Measurements from ENCODE around the gene TMEFF2. TPM values are rescaled to one million over a fixed set of nuclear protein-coding genes. Genes with fewer than 3 reads are reported as not detected.
"Not testable (repeated sequence)": the region's sequence is repeated elsewhere in the genome, so short reads cannot be mapped to it uniquely, and the experiment has no call there.

The TMEFF2 gene
- total RNA-seq, 4 donors from 2014 or later: 1.5 TPM; not detected in 3

GRCh38 chr2:192117705-192118104, 77.0 kb downstream of the TMEFF2 start:
- H3K9me3 ChIP-seq: no peaks in the 10 kb centered on the region

GRCh38 chr2:192111536-192111935, 83.2 kb downstream of the TMEFF2 start:
- H3K36me3 ChIP-seq; H3K27ac ChIP-seq; intact Hi-C loops (cut with DNase I; ENCODE audit: low total_unique reads); H3K27me3 ChIP-seq; H3K4me3 ChIP-seq; H3K9me3 ChIP-seq; DNase-seq; H3K4me1 ChIP-seq: not testable (repeated sequence)

More at GRCh38 chr2:192117705-192118104, 77.0 kb downstream of the TMEFF2 start:
- intact Hi-C loops (cut with DNase I; ENCODE audit: low total_unique reads): no loop called here
- no peak overlapping the region for H3K27ac ChIP-seq
- no peaks in the 10 kb centered on the region for H3K36me3 ChIP-seq
- no peaks in the 10 kb centered on the region for H3K27me3 ChIP-seq
- DNase-seq: no peak
- TF ChIP-seq CTCF (IDR thresholded peaks at IDR 0.05): no peak
- H3K4me1 ChIP-seq: no peaks in the 10 kb centered on the region
- H3K4me3 ChIP-seq: no peak overlapping the region

- Histone ChIP-seq H3K27ac (no peak overlapping the region), H3K36me3 (no peaks in the 10 kb centered on the region), H3K9me3 (no peaks in the 10 kb centered on the region), H3K4me1 (no peaks in the 10 kb centered on the region), H3K27me3 (no peaks in the 10 kb centered on the region), H3K4me3 (no peak overlapping the region)
- TF ChIP-seq CTCF (IDR thresholded peaks at IDR 0.05) (no peak), POLR2A (IDR thresholded peaks at IDR 0.05) (no peak)
- DNase-seq: no peak
- intact Hi-C loops (cut with DNase I; ENCODE audit: low total_unique reads): no loop called here
These were observed 95.0 kb downstream of the TMEFF2 start for GRCh38 chr2:192099742-192100141.

GRCh38 chr2:192098814-192099491, 95.8 kb downstream of the TMEFF2 start:
- no peaks in the 10 kb centered on the region for H3K36me3 ChIP-seq
- H3K4me3 ChIP-seq: no peak overlapping the region
- H3K4me1 ChIP-seq: no peaks in the 10 kb centered on the region
- no peaks in the 10 kb centered on the region for H3K27me3 ChIP-seq
- no peak for TF ChIP-seq CTCF (IDR thresholded peaks at IDR 0.05)
- TF ChIP-seq POLR2A (IDR thresholded peaks at IDR 0.05): no peak
- intact Hi-C loops (cut with DNase I; ENCODE audit: low total_unique reads): no loop called here
- H3K9me3 ChIP-seq: no peaks in the 10 kb centered on the region
- no peak overlapping the region for H3K27ac ChIP-seq
- no peak for DNase-seq

- Histone ChIP-seq H3K9me3 (no peaks in the 10 kb centered on the region), H3K27ac (no peak overlapping the region), H3K4me1 (no peaks in the 10 kb centered on the region), H3K4me3 (no peak overlapping the region), H3K36me3 (no peaks in the 10 kb centered on the region), H3K27me3 (no peaks in the 10 kb centered on the region)
- DNase-seq: no peak
- no peak for TF ChIP-seq CTCF (IDR thresholded peaks at IDR 0.05)
- no peak for TF ChIP-seq POLR2A (IDR thresholded peaks at IDR 0.05)
- intact Hi-C loops (cut with DNase I; ENCODE audit: low total_unique reads): no loop called here
These were observed 103.3 kb downstream of the TMEFF2 start for GRCh38 chr2:192091476-192091875.

GRCh38 chr2:192090911-192091310, 103.8 kb downstream of the TMEFF2 start:
- TF ChIP-seq CTCF (IDR thresholded peaks at IDR 0.05): no peak
- TF ChIP-seq POLR2A (IDR thresholded peaks at IDR 0.05): no peak
- Histone ChIP-seq H3K27me3 (no peaks in the 10 kb centered on the region), H3K4me3 (no peak overlapping the region), H3K9me3 (no peaks in the 10 kb centered on the region), H3K4me1 (no peaks in the 10 kb centered on the region), H3K36me3 (no peaks in the 10 kb centered on the region), H3K27ac (no peak overlapping the region)
- no peak for DNase-seq
- intact Hi-C loops (cut with DNase I; ENCODE audit: low total_unique reads): no loop called here
